K562 (cell line): ENCODE data around the gene CEP131. TPM values are rescaled to one million over a fixed set of nuclear protein-coding genes. Genes with fewer than 3 reads are reported as not detected.

Experiments used
- CBFA2T2 ChIP-seq: fragments of 450-650 bp; conservative IDR thresholded peaks from 2 replicates; pipeline ENCODE4 v1.6.1; 2017; ENCODE audit warnings: mild to moderate bottlenecking
- DDX20 ChIP-seq: fragments of 450-650 bp; IDR thresholded peaks from 2 replicates; pipeline ENCODE4 v1.6.1; 2016; ENCODE audit warnings: missing genetic modification characterization, low read depth, mild to moderate bottlenecking, missing compliant biosample characterization, moderate library complexity
- FOXJ2 ChIP-seq: fragments of 200-800 bp; sonication (Bioruptor generic); IDR thresholded peaks from 2 replicates; pipeline ENCODE4 v1.6.1; 2016; ENCODE audit warnings: missing genetic modification characterization, missing compliant biosample characterization
- HDAC1 ChIP-seq, 2 experiments: fragments of 450-650 bp; IDR thresholded peaks; 2 replicates each; pipeline ENCODE4 v1.6.1; 2016 to 2017; ENCODE audit warnings: inconsistent platforms in 1 of 2, mild to moderate bottlenecking in 1 of 2, moderate library complexity in 1 of 2
- HNRNPK ChIP-seq: fragments of 200-400 bp; formaldehyde crosslinking; IDR thresholded peaks from one replicate; pipeline ENCODE4 v1.6.1; 2018; ENCODE audit warnings: mild to moderate bottlenecking, low read depth, low read length; ENCODE audit not compliant: poor library complexity, severe bottlenecking
- IRF2 ChIP-seq: sonication (generic); formaldehyde crosslinking; IDR thresholded peaks from 2 replicates; pipeline ENCODE4 v1.8.1; 2022; ENCODE audit warnings: mild to moderate bottlenecking, missing genetic modification reagents
- KAT7 ChIP-seq: sonication (generic); formaldehyde crosslinking; IDR thresholded peaks from 2 replicates; pipeline ENCODE4 v1.8.0; 2022; ENCODE audit warnings: missing genetic modification reagents, mild to moderate bottlenecking, borderline replicate concordance
- NFE2 ChIP-seq: IDR thresholded peaks from 2 replicates; pipeline ENCODE4 v1.6.1; 2014; ENCODE audit warnings: antibody characterized with exemption, low read depth
- OTX1 ChIP-seq: fragments of 450-650 bp; formaldehyde crosslinking; IDR thresholded peaks from 2 replicates; pipeline ENCODE4 v1.4.0; 2022; ENCODE audit warnings: mild to moderate bottlenecking
- PHB2 ChIP-seq: fragments of 450-650 bp; IDR thresholded peaks from 2 replicates; pipeline ENCODE4 v1.6.1; 2017; ENCODE audit warnings: low read depth
- PHF8 ChIP-seq: fragments of 200-600 bp; sonication (generic); IDR thresholded peaks from 2 replicates; pipeline ENCODE4 v1.6.1; 2012; ENCODE audit warnings: mixed run types, mild to moderate bottlenecking, inconsistent platforms, low read length, moderate library complexity, borderline replicate concordance
- PPARD ChIP-seq: fragments of 250-450 bp; sonication (Bioruptor Pico); IDR thresholded peaks from 2 replicates; pipeline ENCODE4 v1.8.0; 2022; ENCODE audit warnings: inconsistent platforms, mild to moderate bottlenecking, moderate library complexity
- SIN3B ChIP-seq: fragments of 450-650 bp; IDR thresholded peaks from 2 replicates; pipeline ENCODE4 v1.6.1; 2017; ENCODE audit warnings: low read depth, mild to moderate bottlenecking, moderate library complexity
- STAT5A ChIP-seq: IDR thresholded peaks from 2 replicates; pipeline ENCODE4 v1.6.1; 2012; ENCODE audit warnings: low read length, inconsistent platforms, borderline replicate concordance
- SUPT5H ChIP-seq: fragments of 450-650 bp; IDR thresholded peaks from 2 replicates; pipeline ENCODE4 v1.6.1; 2016
- ZNF274 ChIP-seq: IDR thresholded peaks from 2 replicates; pipeline ENCODE4 v1.6.1; 2011; ENCODE audit warnings: low read depth, mild to moderate bottlenecking, low read length, moderate library complexity, borderline replicate concordance
- polyA plus RNA-seq, 8 experiments: library from polyadenylated mRNA; depleted of rRNA in 4 of 8; stranded (reverse) in 5 of 8; unstranded in 3 of 8; fragments of >200 nt; fragmentation: Nextera tagmentation in 2 of 8; fragmentation: Illumina TruSeq in 1 of 8; extraction: Ambion mirVana in 2 of 8; extraction: Trizol in 1 of 8; gene quantifications; 2 replicates each; pipeline versions ENCODE4 v1.2.1 to v1.2.3, GENCODE V29; 2011 to 2014; ENCODE audit warnings: inconsistent platforms in 1 of 8, missing spikeins in 1 of 8
- total RNA-seq, 7 experiments: library from RNA; depleted of rRNA in 6 of 7; stranded (reverse); fragments of >200 nt in 6 of 7; fragmentation: Illumina TruSeq in 2 of 7; extraction: Trizol in 2 of 7; gene quantifications; 2 replicates each; pipeline versions ENCODE4 v1.2.1 to v1.2.3, GENCODE V29; 2011 to 2021; ENCODE audit warnings: low replicate concordance in 1 of 7
- TF ChIP-seq, protein P1 (sequence below): fragments of 250-450 bp; sonication (Bioruptor Pico); IDR thresholded peaks from 2 replicates; pipeline ENCODE4 v1.8.0; 2022; ENCODE audit warnings: inconsistent platforms
- TF ChIP-seq, protein P2 (sequence below): conservative IDR thresholded peaks from 2 replicates; pipeline ENCODE4 v1.6.1; 2011; ENCODE audit warnings: low read depth, mild to moderate bottlenecking, low read length; ENCODE audit not compliant: control insufficient read depth
- TF ChIP-seq, protein P3 (sequence below): sonication (generic); formaldehyde crosslinking; IDR thresholded peaks from 2 replicates; pipeline ENCODE4 v1.8.0; 2022; ENCODE audit warnings: mild to moderate bottlenecking, missing genetic modification reagents
- TF ChIP-seq, protein P4 (sequence below), 2 experiments: fragments of 450-650 bp; IDR thresholded peaks; 2 replicates each; pipeline ENCODE4 v1.6.1; 2018; ENCODE audit warnings: mild to moderate bottlenecking in 2 of 2, low read depth in 1 of 2; ENCODE audit not compliant: partially characterized antibody in 2 of 2
- TF ChIP-seq, protein P5 (sequence below): fragments of 250-450 bp; sonication (Bioruptor Pico); IDR thresholded peaks from 2 replicates; pipeline ENCODE4 v1.8.0; 2022; ENCODE audit warnings: moderate library complexity, mild to moderate bottlenecking, inconsistent platforms

Gene CEP131
- total and polyA plus RNA-seq, 9 of the 15 experiments (the other 6 are each of a cell fraction or from before 2014, with no cell fraction given), result 0.24 to 21.2 (median 2.3) TPM

DNA sequence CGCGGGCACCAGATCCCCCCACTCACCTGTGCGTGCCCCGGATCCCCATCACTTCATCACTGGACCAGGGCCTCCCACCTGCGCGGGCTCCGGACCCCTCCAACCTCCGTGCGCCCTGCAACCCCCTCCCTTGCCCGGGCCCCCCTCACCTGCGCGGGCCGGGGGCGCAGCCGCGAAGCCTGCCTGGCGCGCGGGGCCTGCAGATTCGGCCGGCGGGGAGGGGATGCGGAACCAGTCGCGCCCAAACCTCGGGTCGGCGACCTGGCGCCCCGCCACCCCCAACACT lies 202 bp downstream of the CEP131 start (continued):
- TF ChIP-seq HDAC1 (IDR thresholded peaks at IDR 0.05) (no peak), PHF8 (peak; percentile 55; the same call in 1 of the 2 replicates), CBFA2T2 (no peak), PHB2 (no peak), SIN3B (peak; percentile 20; the same call in 1 of the 2 replicates), NFE2 (no peak), SUPT5H (no peak), STAT5A (no peak), ZNF274 (no peak), OTX1 (no peak), IRF2 (CRISPR knock-in tag) (no peak), HNRNPK (no peak), FOXJ2 (tag) (no peak), PPARD (no peak), DDX20 (tag) (no peak), KAT7 (CRISPR knock-in tag) (peak; percentile 35; the same call in 1 of the 2 replicates)
- TF ChIP-seq, protein P1, sequence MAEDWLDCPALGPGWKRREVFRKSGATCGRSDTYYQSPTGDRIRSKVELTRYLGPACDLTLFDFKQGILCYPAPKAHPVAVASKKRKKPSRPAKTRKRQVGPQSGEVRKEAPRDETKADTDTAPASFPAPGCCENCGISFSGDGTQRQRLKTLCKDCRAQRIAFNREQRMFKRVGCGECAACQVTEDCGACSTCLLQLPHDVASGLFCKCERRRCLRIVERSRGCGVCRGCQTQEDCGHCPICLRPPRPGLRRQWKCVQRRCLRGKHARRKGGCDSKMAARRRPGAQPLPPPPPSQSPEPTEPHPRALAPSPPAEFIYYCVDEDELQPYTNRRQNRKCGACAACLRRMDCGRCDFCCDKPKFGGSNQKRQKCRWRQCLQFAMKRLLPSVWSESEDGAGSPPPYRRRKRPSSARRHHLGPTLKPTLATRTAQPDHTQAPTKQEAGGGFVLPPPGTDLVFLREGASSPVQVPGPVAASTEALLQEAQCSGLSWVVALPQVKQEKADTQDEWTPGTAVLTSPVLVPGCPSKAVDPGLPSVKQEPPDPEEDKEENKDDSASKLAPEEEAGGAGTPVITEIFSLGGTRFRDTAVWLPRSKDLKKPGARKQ, result no peak
- TF ChIP-seq, protein P2, sequence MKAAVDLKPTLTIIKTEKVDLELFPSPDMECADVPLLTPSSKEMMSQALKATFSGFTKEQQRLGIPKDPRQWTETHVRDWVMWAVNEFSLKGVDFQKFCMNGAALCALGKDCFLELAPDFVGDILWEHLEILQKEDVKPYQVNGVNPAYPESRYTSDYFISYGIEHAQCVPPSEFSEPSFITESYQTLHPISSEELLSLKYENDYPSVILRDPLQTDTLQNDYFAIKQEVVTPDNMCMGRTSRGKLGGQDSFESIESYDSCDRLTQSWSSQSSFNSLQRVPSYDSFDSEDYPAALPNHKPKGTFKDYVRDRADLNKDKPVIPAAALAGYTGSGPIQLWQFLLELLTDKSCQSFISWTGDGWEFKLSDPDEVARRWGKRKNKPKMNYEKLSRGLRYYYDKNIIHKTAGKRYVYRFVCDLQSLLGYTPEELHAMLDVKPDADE, result 0 out of 2 replicates have a peak, but pooled peaks have one; percentile 24
- TF ChIP-seq, protein P3, sequence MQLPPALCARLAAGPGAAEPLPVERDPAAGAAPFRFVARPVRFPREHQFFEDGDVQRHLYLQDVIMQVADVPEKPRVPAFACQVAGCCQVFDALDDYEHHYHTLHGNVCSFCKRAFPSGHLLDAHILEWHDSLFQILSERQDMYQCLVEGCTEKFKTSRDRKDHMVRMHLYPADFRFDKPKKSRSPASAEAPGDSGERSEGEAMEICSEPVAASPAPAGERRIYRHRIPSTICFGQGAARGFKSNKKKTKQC (CRISPR knock-in tag), result peak; percentile 33; the same call in 1 of the 2 replicates
- TF ChIP-seq, protein P4, sequence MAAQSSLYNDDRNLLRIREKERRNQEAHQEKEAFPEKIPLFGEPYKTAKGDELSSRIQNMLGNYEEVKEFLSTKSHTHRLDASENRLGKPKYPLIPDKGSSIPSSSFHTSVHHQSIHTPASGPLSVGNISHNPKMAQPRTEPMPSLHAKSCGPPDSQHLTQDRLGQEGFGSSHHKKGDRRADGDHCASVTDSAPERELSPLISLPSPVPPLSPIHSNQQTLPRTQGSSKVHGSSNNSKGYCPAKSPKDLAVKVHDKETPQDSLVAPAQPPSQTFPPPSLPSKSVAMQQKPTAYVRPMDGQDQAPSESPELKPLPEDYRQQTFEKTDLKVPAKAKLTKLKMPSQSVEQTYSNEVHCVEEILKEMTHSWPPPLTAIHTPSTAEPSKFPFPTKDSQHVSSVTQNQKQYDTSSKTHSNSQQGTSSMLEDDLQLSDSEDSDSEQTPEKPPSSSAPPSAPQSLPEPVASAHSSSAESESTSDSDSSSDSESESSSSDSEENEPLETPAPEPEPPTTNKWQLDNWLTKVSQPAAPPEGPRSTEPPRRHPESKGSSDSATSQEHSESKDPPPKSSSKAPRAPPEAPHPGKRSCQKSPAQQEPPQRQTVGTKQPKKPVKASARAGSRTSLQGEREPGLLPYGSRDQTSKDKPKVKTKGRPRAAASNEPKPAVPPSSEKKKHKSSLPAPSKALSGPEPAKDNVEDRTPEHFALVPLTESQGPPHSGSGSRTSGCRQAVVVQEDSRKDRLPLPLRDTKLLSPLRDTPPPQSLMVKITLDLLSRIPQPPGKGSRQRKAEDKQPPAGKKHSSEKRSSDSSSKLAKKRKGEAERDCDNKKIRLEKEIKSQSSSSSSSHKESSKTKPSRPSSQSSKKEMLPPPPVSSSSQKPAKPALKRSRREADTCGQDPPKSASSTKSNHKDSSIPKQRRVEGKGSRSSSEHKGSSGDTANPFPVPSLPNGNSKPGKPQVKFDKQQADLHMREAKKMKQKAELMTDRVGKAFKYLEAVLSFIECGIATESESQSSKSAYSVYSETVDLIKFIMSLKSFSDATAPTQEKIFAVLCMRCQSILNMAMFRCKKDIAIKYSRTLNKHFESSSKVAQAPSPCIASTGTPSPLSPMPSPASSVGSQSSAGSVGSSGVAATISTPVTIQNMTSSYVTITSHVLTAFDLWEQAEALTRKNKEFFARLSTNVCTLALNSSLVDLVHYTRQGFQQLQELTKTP (IDR thresholded peaks at IDR 0.05; ENCODE audit: low read depth in 1 of 2, partially characterized antibody in 2 of 2), result no peak
- TF ChIP-seq, protein P5, sequence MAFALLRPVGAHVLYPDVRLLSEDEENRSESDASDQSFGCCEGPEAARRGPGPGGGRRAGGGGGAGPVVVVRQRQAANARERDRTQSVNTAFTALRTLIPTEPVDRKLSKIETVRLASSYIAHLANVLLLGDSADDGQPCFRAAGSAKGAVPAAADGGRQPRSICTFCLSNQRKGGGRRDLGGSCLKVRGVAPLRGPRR (CRISPR knock-in tag), result no peak
